HepG2 (cell line): Measurements from ENCODE around the gene FBF1. TPM values are rescaled to one million over a fixed set of nuclear protein-coding genes. Genes with fewer than 3 reads are reported as not detected.

Experiments used
- GFI1 ChIP-seq: sonication (generic); formaldehyde crosslinking; IDR thresholded peaks from 2 replicates; pipeline ENCODE4 v1.5.0; 2020; ENCODE audit warnings: missing genetic modification reagents, mild to moderate bottlenecking, borderline replicate concordance
- HMGXB3 ChIP-seq: sonication (generic); formaldehyde crosslinking; IDR thresholded peaks from 2 replicates; pipeline ENCODE4 v1.4.0; 2020; ENCODE audit warnings: missing genetic modification reagents, borderline replicate concordance
- NRL ChIP-seq: sonication (generic); formaldehyde crosslinking; IDR thresholded peaks from 2 replicates; pipeline ENCODE4 v1.5.0; 2020; ENCODE audit warnings: missing genetic modification reagents, mild to moderate bottlenecking, moderate library complexity, borderline replicate concordance
- PRDM10 ChIP-seq: sonication (generic); formaldehyde crosslinking; IDR thresholded peaks from 2 replicates; pipeline ENCODE4 v1.4.0; 2020; ENCODE audit warnings: low read depth, missing genetic modification reagents
- ZNF3 ChIP-seq: IDR thresholded peaks from 2 replicates; pipeline ENCODE4 v1.7.0; 2017; ENCODE audit warnings: inconsistent platforms
- ZNF33B ChIP-seq: sonication (generic); formaldehyde crosslinking; IDR thresholded peaks from 2 replicates; pipeline ENCODE4 v1.5.1; 2020; ENCODE audit warnings: mild to moderate bottlenecking, missing genetic modification reagents
- ZNF614 ChIP-seq: IDR thresholded peaks from 2 replicates; pipeline ENCODE4 v1.6.1; 2018; ENCODE audit warnings: missing biosample characterization, missing genetic modification reagents, inconsistent platforms, borderline replicate concordance
- ZNF776 ChIP-seq: sonication (generic); formaldehyde crosslinking; IDR thresholded peaks from 2 replicates; pipeline ENCODE4 v1.4.0; 2020; ENCODE audit warnings: mild to moderate bottlenecking, missing genetic modification reagents
- ZXDC ChIP-seq: sonication (generic); formaldehyde crosslinking; IDR thresholded peaks from 2 replicates; pipeline ENCODE4 v1.5.0; 2020; ENCODE audit warnings: mild to moderate bottlenecking, missing genetic modification reagents
- polyA plus RNA-seq, 8 experiments: library from polyadenylated mRNA; depleted of rRNA in 3 of 8; stranded (reverse) in 7 of 8; unstranded in 1 of 8; fragments of >200 nt; fragmentation: Illumina TruSeq in 4 of 8; extraction: Trizol in 4 of 8; gene quantifications; 2 replicates each; pipeline versions ENCODE4 v1.2.1 to v1.2.3, GENCODE V29; 2011 to 2016; ENCODE audit warnings: low read depth in 4 of 8, missing spikeins in 1 of 8, mixed read lengths in 1 of 8; ENCODE audit not compliant: insufficient read depth in 1 of 8
- total RNA-seq, 5 experiments: library from RNA; depleted of rRNA; stranded (reverse); fragments of >200 nt; fragmentation: Illumina TruSeq; extraction: Trizol; gene quantifications; 2 replicates each; pipeline ENCODE4 v1.2.3, GENCODE V29; 2016; ENCODE audit warnings: low read depth in 1 of 5
- TF ChIP-seq, protein P1 (sequence below): sonication (generic); formaldehyde crosslinking; IDR thresholded peaks from 2 replicates; pipeline ENCODE4 v1.4.0; 2020; ENCODE audit warnings: missing genetic modification reagents, mild to moderate bottlenecking, borderline replicate concordance
- TF ChIP-seq, protein P2 (sequence below): sonication (generic); formaldehyde crosslinking; IDR thresholded peaks from 2 replicates; pipeline ENCODE4; 2020; ENCODE audit warnings: missing genetic modification reagents, mild to moderate bottlenecking, borderline replicate concordance

FBF1 gene
- total and polyA plus RNA-seq, 2 of the 13 experiments (the other 11 are each of a cell fraction or from before 2014, with no cell fraction given) = 2.4 to 8.1 TPM

DNA sequence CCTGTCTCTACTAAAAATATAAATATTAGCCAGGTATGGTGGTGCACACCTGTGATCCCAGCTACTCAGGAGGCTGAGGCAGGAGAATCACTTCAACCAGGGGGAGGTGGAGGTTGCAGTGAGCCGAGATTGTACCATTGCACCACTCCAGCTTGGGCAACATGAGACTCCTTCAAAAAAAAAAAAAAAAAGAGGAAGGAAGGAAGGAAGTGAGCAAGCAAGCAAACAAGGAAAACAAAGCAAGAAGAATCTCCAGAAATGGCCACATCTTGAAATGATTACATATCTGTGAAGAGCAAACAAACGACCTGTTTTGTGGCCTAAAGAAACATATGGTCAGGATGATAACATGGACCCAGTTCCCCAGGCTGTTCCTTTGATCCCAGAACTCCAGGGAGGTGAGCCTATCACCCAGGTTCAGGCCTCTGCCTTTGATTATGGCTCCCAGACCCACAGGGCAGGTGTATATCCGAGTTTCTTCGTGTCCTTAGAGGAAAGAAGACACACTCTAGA is 29.2 kb upstream of the FBF1 start (continued):
- TF ChIP-seq, protein P1, sequence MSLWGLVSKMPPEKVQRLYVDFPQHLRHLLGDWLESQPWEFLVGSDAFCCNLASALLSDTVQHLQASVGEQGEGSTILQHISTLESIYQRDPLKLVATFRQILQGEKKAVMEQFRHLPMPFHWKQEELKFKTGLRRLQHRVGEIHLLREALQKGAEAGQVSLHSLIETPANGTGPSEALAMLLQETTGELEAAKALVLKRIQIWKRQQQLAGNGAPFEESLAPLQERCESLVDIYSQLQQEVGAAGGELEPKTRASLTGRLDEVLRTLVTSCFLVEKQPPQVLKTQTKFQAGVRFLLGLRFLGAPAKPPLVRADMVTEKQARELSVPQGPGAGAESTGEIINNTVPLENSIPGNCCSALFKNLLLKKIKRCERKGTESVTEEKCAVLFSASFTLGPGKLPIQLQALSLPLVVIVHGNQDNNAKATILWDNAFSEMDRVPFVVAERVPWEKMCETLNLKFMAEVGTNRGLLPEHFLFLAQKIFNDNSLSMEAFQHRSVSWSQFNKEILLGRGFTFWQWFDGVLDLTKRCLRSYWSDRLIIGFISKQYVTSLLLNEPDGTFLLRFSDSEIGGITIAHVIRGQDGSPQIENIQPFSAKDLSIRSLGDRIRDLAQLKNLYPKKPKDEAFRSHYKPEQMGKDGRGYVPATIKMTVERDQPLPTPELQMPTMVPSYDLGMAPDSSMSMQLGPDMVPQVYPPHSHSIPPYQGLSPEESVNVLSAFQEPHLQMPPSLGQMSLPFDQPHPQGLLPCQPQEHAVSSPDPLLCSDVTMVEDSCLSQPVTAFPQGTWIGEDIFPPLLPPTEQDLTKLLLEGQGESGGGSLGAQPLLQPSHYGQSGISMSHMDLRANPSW = no peak
- TF ChIP-seq ZNF3 (CRISPR knock-in tag) (no peak), ZNF33B (CRISPR knock-in tag) (no peak), ZXDC (no peak), NRL (CRISPR knock-in tag) (no peak), ZNF614 (CRISPR knock-in tag) (no peak), ZNF776 (no peak), PRDM10 (CRISPR knock-in tag) (peak; percentile 23; the same call in 1 of the 2 replicates), HMGXB3 (CRISPR knock-in tag) (no peak), GFI1 (CRISPR knock-in tag) (peak; percentile 24; the same call in 1 of the 2 replicates)
- TF ChIP-seq, protein P2, sequence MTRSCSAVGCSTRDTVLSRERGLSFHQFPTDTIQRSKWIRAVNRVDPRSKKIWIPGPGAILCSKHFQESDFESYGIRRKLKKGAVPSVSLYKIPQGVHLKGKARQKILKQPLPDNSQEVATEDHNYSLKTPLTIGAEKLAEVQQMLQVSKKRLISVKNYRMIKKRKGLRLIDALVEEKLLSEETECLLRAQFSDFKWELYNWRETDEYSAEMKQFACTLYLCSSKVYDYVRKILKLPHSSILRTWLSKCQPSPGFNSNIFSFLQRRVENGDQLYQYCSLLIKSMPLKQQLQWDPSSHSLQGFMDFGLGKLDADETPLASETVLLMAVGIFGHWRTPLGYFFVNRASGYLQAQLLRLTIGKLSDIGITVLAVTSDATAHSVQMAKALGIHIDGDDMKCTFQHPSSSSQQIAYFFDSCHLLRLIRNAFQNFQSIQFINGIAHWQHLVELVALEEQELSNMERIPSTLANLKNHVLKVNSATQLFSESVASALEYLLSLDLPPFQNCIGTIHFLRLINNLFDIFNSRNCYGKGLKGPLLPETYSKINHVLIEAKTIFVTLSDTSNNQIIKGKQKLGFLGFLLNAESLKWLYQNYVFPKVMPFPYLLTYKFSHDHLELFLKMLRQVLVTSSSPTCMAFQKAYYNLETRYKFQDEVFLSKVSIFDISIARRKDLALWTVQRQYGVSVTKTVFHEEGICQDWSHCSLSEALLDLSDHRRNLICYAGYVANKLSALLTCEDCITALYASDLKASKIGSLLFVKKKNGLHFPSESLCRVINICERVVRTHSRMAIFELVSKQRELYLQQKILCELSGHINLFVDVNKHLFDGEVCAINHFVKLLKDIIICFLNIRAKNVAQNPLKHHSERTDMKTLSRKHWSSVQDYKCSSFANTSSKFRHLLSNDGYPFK = no peak
